HG03103 (cell line): ENCODE results near the gene C20orf96.
A peak's percentile ranks its signal among the peaks of the same experiment; 100 is the strongest.
"Not testable (repeated sequence)": the region's sequence is repeated elsewhere in the genome, so short reads cannot be mapped to it uniquely, and the experiment has no call there.

Experiments
- ATAC-seq: cut with Tn5 transposase; IDR thresholded peaks from one replicate; pipeline ENCODE4 v1.9.1; 2021; ENCODE audit warnings: low read depth; ENCODE audit not compliant: unreplicated experiment

The C20orf96 gene

DNA sequence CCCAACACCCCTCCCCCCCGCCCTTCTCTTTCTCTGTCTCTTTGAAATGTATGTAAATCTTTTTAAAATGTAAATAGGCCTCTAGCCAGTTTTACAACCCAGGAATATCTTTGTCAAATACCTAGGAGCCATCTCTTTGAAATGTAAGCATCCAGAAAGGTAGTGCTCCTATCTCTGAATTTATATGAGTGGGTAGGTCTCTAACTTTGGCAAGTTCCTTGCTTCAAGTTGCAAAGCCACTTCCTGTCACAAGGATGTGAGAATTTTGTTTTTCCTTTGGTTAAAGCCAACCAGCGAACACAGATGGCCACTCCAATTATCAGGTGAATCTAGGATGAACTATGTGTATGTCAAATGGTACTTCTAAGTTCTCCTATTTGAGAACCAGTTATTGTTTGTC lies 39.2 kb downstream of the C20orf96 start:
- ATAC-seq, result no peak

DNA sequence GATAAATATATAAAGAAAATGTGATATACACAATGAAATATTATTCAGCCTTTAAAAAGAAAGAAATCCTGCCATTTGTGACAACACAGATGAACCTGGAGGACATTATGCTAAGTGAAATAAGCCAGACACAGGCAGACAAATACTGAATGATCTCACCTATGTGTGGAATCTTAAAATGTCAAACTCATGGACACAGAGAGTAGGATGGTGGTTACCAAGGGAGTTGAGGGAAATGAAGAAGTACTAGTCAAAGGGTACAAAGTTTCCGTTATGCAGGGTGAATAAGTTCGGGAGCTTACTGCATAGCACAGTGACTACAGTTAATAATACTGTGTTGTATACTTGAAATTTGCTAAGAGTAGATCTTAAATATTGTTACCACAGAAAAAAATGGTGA lies 47.6 kb downstream of the C20orf96 start:
- no peak for ATAC-seq

DNA sequence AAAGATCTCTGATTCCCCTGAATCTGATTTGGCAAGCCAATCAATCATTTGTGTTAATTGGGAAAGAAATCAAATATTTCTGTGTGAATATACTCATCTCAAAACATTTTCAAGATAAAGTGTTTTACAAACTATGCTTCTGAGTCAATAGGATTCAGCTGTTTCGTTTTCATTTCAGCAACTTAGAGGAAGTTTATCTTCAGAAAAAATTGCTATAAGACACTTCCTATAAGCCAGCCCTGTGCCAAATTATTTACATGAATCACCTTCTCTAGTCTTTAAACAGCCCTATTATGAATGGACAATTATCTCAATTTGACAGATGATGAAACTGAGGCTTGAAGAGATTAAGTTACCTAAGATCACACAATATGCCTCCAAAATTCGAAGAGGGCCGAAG lies 52.6 kb downstream of the C20orf96 start:
- peak; percentile 52 for ATAC-seq

DNA sequence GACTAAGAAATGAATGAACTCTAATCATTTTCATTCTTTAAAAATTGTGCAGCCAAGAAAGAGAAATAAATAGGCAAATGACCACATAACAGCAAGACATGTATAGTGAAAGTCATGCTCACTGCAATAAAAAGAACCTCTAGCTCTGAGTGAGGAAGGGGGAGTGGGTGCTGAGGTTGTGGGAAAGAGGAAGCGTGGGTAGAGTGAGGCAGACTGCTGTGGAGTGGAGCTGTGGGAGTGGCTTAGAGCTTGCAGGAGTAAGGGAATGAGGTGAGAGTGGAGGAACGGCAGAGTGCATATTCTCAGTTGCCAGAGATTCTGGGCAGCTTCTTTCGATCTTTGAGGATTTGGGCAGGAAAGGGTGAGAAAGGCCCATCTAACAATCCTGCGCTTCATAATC lies 53.1 kb downstream of the C20orf96 start:
- ATAC-seq, result peak; percentile 67

DNA sequence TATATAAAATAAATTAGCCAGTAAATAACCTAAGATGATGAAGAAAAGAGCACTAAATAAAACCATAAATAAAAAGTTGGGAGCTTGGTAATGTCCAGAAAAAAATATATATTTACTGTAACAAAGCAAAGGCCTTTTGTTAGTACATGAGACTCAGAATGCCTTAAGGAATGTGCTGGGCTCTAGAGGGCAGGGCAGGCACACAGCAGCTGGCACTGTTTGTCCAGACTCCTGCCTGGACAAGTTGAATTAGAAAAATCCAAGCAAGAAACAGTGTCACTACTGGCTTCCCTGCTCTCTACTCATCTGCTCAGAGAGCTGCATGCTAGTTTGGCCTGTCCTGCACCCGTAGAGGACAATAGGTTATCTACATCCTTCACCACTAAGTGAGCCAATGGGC lies 54.7 kb downstream of the C20orf96 start:
- ATAC-seq, result no peak

DNA sequence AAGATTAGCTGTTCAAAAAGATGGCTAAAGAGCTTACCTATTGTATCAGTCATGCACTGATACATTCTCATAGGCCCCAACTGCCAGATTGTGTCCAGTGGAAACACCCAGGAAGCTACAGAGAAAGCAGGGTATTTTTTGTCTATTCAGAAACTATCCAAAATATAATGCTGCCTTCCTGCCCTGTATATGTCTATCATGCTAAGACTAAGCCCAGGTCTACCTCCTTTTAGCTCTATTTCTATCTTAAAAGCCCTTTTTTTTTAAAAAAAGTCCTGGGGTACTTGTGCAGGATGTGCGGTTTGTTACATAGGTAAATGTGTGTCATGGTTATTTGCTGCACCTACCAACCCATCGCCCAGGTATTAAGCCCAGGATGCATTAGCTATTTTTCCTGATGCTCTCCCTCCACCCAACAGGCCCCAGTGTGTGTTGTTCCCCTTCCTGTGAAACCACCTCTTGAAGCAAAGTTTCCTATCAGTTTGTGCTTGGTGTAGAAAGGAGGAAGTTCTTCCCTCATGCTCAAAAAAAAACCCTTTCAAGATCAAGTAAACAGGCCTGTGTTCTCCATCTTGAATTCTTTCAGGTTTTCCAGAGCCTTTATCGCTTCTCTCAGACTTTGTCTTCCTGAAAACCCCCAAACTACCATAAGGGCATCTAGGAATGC lies 63.0 kb downstream of the C20orf96 start:
- no peak for ATAC-seq

DNA sequence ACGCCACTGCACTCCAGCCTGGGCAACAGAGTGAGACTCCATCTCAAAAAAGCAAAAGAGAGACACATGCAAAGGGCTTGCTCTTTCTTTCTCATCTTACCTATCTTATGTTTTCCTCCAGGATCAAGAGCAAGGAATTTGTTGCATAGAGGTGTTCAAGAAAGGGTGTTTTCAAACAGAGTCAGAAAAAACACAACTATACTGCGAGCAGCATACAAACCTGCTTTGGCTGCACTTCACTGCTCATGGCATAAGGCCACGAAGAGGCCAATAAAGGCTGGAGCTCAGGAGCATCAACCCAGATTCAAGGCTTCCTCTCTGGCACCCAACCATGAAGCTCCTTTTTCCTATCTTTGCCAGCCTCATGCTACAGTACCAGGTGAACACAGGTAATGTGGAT lies 63.6 kb downstream of the C20orf96 start, which contains the start of gene DEFB129:
Gene DEFB129 (plus strand): TSS at position 301 of the 400 bp plus-strand sequence. CDS start 31 bp downstream, at position 332.
- ATAC-seq, result no peak

DNA sequence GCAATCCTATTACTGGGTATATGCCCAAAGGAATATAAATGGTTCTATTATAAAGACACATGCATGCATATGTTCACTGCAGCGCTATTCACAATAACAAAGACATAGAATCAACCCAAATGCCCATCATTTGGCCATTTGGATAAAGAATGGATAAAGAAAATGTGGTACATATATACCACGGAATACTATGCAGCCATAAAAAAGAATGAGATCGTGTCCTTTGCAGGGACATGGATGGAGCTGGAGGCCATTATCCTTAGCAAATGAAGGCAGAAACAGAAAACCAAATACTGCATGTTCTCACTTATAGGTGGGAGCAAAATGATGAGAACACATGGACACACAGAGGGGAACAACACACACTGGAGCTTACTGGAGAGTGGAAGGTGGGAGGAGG lies 64.7 kb downstream of the C20orf96 start:
- ATAC-seq, result not testable (repeated sequence)

DNA sequence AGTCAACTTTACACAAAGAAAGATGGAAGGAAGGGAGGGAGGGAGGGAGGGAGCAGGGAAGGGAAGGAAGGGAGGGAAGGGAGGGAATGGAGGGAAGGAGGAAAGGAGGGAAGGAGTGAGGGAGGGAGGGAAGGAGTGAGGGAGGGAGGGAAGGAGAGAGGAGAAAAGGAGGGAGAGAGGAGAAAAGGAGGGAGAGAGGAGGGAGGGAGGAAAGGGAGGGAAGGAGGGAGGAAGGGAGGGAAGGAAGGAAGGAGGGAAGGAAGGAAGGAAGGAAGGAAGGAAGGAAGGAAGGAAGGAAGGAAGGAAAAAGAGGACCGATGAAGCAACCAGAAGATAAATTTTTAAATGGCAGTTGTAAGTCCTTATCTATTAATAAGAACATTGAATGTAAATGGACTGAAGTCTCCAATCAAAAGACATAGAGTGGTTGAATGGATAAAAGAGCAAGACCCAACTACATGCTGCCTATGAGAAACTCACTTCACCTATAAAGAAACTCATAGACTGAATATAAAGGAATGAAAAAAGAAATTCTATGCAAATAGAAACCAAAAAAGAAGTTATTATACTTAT lies 69.2 kb downstream of the C20orf96 start:
- ATAC-seq, result no peak
